HG03342 (cell line): ENCODE results near the gene ADARB1.

Experiments
- ATAC-seq: cut with Tn5 transposase; IDR thresholded peaks from one replicate; pipeline ENCODE4 v1.9.1; 2021; ENCODE audit warnings: mild to moderate bottlenecking, moderate library complexity; ENCODE audit not compliant: unreplicated experiment

Gene ADARB1

DNA sequence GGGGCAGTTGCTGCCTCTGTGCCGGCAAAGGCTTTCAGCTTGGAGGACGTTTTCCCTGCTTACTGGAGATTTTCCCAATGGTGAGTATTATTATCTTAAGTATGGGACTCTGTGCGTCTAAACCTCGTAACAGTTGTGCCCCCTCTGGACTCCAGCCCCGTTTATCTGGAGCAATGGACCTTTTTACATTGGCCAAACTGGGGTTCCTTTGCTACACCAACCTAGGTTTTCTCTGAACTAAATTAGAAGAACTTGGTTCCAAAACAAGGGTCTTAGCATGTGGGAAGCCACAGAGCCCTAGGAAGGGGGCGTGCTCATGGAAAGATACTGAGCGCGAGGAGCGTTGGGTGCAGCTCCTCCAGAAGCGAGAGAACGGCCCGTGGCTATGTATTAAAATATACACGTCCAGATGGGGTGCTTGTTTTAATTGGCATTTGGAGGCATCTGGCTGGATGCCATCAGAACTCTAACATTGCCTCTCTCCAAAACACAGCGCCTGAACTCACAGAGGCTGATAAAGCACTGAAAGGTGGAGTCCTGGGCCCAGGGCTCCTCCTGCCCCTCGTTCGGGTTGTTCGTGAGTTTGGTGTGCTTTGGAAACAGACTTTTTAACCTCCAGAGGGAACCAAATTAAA is 184.9 kb downstream of the ADARB1 start:
- ATAC-seq: no peak

DNA sequence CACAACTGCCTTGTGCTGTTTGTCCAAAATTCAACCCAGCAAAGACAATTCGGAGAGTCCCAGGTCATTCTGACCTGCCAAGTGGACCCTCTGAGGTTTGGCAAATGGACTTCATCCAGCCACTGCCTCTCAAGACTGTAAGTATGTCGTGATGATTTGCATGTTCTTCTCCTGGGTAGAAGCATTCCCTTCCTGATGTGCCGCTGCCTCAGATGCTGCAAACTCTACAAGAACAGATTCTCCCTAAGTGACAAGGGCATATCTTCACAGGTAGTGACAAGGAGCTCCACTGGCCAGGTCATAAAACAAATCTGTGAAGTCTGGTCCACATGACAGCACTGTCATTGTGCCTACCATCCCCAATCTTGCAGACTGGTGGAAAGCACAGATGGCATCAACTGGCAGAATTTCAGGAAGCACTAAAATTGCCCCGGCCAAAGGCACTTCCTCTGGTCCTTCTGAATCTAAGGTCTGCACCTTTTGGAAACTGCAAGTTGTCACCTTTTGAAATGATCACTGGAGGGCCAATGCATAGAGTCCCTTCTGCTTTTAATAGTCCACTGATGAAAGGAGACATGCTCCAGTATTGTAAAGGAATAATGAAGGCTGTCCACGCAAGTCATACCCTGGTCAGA is 185.9 kb downstream of the ADARB1 start:
- ATAC-seq: no peak

GRCh38 chr21:45261093-45261492 is 186.7 kb downstream of the ADARB1 start:
- ATAC-seq: no peak

DNA sequence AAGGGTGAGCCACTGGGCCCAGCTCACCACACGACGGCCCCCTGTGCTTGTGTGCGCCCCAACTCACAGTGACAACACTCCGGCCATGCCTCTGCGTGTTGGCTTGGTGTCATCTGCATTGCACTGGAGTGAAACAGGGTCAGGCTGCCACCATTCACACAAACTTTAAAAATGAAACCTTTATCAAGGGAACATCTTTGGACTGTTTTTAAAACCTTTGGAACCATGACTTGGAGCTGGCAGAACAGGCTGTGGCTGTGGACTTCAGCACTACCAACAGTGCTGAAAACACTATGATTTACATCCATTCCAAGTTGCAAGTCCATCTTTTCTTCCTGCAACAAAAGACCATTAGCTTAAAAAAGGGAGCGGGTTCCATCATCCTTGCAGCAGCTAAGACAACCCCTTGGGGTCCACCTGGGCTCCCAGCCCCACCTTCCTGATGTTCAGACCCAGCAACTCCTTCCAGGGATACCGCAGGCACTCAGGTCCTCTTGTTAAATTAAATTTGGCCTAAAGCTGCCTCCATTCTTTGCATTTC is 187.7 kb downstream of the ADARB1 start:
- ATAC-seq: no peak

DNA sequence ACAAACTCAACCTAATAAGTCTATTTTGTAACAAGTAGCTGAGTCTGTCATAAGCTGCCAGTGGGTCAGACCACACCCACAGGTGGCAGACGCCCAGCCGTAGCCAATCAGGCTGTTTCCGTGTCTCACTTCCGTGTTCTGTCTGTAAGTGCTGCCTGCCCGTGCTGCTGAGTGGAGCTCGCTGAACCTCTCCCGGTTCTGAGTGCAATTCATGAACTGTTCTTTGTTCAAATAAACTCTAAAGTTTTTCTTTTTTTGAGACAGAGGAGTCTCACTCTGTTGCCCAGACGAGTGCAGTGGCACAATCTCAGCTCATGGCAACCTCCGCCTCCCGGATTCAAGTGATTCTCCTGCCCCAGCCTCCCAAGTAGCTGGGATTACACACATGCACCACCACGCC is 188.2 kb downstream of the ADARB1 start:
- ATAC-seq: no peak

DNA sequence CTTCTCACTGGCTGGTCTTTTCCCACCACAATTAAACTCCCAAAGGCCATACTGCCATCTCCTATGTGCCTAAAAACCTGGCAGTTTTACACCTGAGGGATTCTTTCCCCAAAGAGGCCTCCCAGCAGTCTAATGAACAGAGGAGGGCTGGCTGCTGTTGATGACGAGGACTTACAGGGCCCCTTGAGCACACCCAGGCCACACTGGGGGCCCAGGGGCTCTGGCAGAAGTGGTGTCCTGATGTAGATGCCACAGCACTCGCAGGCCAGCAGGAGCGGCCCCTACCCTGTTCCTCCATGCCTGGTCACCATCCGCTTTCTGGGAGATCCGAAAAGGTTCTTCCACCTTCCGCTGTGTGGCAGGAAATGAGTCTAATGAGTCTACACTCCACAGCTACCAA is 189.2 kb downstream of the ADARB1 start:
- ATAC-seq: no peak

- no peak for ATAC-seq
Observed at GRCh38 chr21:45264146-45264911, 189.9 kb downstream of the ADARB1 start.

- ATAC-seq: no peak
Observed at GRCh38 chr21:45264912-45265515, 190.6 kb downstream of the ADARB1 start.

GRCh38 chr21:45265721-45266517 is 191.5 kb downstream of the ADARB1 start:
- no peak for ATAC-seq

DNA sequence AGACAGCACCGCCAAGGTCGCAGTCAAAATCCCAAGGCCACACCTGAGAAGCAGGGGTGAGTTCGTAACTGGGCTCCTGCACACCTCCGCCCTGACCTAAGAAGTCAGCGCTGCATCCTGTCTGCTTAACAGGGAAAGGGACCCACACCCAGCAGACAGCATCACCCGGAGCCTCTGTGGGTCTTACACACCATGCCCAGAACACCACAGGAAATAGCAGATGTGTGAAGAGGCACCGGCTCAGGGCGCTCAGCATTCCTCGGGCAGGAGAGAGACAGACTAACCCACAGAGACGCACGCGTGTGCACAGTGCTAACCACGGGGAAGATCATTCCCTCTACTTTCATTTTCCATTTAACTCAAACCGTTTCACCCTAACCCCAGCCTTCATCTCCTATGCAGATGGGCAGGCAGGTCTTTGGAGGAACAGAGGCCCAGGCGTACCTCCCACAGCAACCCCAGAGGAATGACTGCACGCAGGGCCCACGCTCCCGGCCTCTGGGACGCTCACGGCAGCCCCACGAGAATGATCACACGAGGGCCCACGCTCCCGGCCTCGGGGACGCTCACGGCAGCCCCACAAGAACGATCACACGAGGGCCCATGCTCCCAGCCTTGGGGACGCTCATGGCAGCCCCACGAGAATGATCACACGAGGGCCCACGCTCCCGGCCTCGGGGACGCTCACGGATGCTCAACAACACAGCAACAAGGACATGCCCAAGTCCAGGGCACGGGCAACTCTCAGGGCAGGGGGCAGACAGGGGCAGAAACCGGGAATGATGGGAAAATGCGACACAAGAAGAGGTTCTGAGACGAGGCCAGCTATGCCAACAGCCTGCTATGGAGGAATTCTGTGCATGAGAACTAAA is 192.4 kb downstream of the ADARB1 start:
- no peak for ATAC-seq

DNA sequence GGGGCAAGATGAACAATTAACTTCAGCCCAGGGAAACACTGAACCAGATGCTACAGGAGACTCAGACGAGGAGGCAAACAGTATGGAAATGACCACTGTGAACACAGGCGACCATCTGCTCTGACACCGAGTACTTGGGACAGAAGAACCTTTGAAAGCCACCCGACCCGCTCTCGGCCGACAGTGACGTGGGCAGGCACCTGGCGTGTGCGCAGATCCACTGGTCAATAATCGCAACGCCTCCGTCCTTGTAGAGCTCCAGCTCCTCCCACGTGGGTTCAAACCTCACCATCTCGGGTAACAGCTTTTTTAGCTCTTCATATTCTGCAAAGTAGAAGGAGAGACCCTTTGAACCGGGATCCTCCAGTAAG is 193.0 kb downstream of the ADARB1 start:
- ATAC-seq: no peak

- no peak for ATAC-seq
Observed at GRCh38 chr21:45269861-45270260, 195.5 kb downstream of the ADARB1 start.

DNA sequence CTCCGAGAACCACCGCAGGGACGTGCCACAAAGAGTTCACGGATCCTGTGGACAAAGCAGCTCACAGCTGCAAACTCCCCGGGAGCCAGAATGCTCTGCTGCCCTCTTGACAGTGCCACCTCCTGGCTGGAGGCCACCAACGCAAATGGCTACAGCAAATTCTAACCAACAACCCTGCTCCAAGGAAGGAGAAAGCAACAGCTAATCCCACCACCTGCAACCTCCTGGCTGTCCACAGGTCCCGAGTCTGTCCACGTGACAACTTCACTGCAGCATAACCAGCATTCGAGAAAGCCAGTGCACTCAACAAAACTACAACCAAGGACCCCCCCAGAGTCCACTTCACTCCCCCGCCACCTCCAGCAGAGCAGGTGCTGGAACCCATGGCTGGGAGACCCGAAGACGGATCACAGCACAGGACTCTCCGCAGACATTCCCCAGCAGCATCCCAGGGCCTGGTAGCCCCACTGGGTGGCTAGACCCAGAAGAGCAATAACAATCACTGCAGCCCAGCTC is 196.0 kb downstream of the ADARB1 start:
- ATAC-seq: no peak
